ENCODE measurements around the gene WDR1. TPM values are rescaled to one million over a fixed set of nuclear protein-coding genes. Genes with fewer than 3 reads are reported as not detected.
"Not testable (repeated sequence)": the region's sequence is repeated elsewhere in the genome, so short reads cannot be mapped to it uniquely, and the experiment has no call there.

Gene WDR1
- total RNA-seq, 1 donor from 2014 or later = 281 TPM

- DNase-seq (ENCODE audit: low spot score) = no peak
Measured at GRCh38 chr4:10131202-10131601, 14.6 kb upstream of the WDR1 start.

- peak; percentile 29 for DNase-seq (ENCODE audit: low spot score)
Measured at GRCh38 chr4:10130178-10130888, 13.7 kb upstream of the WDR1 start.

- DNase-seq (ENCODE audit: low spot score) = no peak
Measured at GRCh38 chr4:10129196-10130177, 12.9 kb upstream of the WDR1 start.

- DNase-seq (ENCODE audit: low spot score) = no peak
Measured at GRCh38 chr4:10128761-10129160, 12.2 kb upstream of the WDR1 start.

- not testable (repeated sequence) for DNase-seq (ENCODE audit: low spot score)
Measured at GRCh38 chr4:10127531-10127930, 10.9 kb upstream of the WDR1 start.

- no peak for DNase-seq (ENCODE audit: low spot score)
Measured at GRCh38 chr4:10124167-10124930, 7.8 kb upstream of the WDR1 start.

GRCh38 chr4:10123227-10124101 is 6.9 kb upstream of the WDR1 start:
- DNase-seq (ENCODE audit: low spot score) = peak; percentile 75

- no peak for DNase-seq (ENCODE audit: low spot score)
Measured at GRCh38 chr4:10122236-10122932, 5.8 kb upstream of the WDR1 start.

- no peak for DNase-seq (ENCODE audit: low spot score)
Measured at GRCh38 chr4:10121568-10122208, 5.1 kb upstream of the WDR1 start.

- DNase-seq (ENCODE audit: low spot score) = no peak
Measured at GRCh38 chr4:10120943-10121567, 4.5 kb upstream of the WDR1 start.

- DNase-seq (ENCODE audit: low spot score) = no peak
Measured at GRCh38 chr4:10119773-10120172, 3.2 kb upstream of the WDR1 start.

GRCh38 chr4:10119278-10119677 is 2.7 kb upstream of the WDR1 start:
- DNase-seq (ENCODE audit: low spot score) = peak; percentile 75

GRCh38 chr4:10118048-10119004 is 1.7 kb upstream of the WDR1 start:
- no peak for DNase-seq (ENCODE audit: low spot score)

- DNase-seq (ENCODE audit: low spot score) = peak; percentile 59
Measured at GRCh38 chr4:10117359-10118047, 904 bp upstream of the WDR1 start.

- DNase-seq (ENCODE audit: low spot score) = peak; percentile 50
Measured at GRCh38 chr4:10115797-10116568, 616 bp downstream of the WDR1 start.

GRCh38 chr4:10115271-10115796 is 1.3 kb downstream of the WDR1 start:
- peak; percentile 46 for DNase-seq (ENCODE audit: low spot score)

All from umbilical cord (tissue), 2 donors.